GM19468 (cell line): Measurements from ENCODE around the gene IL10RB.
A peak's percentile ranks its signal among the peaks of the same experiment; 100 is the strongest.

Experiments used
- ATAC-seq: cut with Tn5 transposase; IDR thresholded peaks from one replicate; pipeline ENCODE4 v1.9.1; 2021; ENCODE audit warnings: mild to moderate bottlenecking, moderate library complexity, moderate number of reproducible peaks; ENCODE audit not compliant: unreplicated experiment; ENCODE audit errors: extremely low read depth

Gene IL10RB

DNA sequence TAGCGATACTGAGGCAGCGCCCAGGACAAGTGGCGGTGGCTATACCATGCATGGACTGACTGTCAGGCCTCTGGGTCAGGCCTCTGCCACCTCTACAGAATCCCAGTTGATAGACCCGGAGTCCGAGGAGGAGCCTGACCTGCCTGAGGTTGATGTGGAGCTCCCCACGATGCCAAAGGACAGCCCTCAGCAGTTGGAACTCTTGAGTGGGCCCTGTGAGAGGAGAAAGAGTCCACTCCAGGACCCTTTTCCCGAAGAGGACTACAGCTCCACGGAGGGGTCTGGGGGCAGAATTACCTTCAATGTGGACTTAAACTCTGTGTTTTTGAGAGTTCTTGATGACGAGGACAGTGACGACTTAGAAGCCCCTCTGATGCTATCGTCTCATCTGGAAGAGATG lies 3.2 kb upstream of the IL10RB start:
- no peak for ATAC-seq

DNA sequence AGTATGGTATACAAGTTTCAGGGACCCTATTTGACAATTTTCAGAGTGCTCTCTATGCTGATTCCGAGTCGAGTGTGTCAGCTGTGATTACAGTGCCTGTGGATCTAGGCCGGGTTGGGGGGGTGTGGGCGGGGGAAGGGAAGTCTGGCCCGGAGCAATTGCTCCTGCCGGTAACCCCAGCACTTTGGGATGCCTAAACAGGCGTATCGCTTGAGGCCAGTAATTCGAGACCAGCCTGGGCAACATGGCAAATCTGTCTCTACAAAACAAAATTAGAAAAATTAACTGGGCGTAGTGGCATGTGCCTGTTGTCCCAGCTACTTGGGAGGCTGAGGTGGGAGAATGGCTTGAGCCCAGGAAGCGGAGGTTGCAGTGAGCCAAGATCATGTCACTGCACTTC lies 1.6 kb upstream of the IL10RB start:
- no peak for ATAC-seq

DNA sequence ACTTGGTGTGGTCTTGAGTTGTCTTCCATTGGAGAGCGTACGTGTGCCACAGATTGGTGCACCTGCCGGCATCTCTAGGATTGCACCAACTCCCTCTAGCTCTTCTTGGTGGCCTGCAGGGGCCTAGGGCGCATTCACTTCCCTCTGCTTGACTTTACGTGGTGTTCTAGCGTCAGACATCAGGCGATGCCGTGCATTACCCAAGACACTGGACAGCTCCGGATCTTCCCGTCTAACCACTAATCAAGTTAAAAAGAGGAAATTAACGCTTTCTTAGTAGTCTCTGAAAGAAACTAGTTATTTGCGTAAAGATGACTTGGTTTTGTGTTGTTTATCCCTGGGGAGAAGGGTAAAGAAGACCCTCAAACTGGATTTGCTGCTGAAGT lies 510 bp upstream of the IL10RB start:
- no peak for ATAC-seq

DNA sequence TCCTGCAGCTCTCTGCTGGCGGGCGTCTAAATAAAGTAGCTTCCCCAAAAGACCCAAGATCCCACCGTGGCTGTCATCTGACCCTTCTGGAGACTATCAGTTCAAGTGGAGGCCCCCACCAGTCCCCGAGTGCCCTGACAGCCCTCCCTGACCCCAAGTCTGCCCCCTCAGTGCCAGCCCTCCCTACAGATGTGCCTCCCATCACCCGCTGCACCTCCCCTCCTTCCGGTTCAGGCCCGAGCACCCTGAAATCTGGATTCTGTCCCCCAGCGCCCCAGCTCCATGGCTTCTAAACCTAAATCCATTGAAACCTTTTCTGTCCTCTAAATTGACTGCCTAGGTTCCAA lies 595 bp downstream of the IL10RB start:
- no peak for ATAC-seq

DNA sequence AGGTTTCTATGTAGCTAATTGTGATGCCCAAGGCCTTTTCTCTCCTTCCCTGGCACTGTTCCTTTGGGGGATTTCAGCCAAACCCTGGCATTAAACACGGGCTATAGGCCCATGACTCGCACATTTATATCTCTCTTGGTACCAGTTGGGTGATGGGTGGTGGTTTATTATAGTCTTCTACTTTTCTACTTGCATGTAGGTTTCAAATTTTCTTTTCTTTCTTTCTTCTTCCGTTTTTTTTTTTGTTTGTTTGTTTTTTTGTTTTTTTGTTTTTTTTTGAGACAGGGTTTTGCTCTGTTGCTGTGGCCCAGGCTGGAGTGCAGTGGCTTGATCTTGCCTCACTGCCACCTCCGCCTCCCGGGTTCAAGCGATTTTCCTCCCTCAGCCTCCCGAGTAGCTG lies 1.1 kb downstream of the IL10RB start:
- no peak for ATAC-seq

DNA sequence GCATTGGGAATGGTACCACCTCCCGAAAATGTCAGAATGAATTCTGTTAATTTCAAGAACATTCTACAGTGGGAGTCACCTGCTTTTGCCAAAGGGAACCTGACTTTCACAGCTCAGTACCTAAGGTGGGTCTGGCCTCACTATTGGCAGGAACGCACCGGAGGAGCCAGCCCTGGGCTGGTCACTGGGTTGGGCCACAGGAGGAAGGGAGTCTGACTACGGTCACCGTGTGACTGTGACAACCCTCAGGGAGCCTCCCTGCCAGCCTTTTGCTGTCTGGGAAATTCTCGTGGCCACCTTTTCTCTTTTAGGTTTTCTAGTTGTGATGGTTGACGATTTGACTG lies 2.2 kb downstream of the IL10RB start:
- no peak for ATAC-seq

DNA sequence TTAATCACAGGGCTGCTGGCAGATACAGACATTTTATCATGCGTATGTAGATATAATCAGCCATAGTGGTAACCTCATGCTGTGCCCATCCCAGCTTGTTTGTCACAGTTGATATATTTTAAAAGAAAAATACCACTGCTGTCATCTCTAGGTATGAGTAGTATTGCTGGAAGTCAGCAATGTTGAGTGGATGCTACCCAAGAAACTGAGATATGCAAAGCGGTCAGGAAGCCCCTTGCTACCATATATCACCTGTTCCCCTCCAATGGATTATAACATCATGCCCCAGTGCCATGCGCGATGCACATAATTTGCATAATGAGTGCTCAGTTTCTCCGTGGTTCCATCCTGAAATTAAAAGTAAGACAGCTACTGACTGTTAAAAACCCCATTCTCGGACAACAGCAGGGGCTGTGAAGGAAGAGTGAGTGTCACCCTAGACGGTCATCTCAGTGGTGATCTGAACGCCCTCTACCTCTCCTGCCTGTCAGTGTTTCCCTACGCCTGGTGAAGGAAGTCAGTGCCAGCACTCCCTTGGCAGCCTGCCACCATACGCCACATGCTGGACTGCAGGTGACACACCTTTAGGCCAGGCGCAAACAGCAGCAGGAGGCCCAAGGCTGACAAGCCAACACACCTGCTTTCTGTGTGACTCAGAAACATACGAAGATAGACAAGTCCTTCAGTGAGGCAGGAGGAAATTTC lies 2.7 kb downstream of the IL10RB start:
- peak; percentile 56 for ATAC-seq

DNA sequence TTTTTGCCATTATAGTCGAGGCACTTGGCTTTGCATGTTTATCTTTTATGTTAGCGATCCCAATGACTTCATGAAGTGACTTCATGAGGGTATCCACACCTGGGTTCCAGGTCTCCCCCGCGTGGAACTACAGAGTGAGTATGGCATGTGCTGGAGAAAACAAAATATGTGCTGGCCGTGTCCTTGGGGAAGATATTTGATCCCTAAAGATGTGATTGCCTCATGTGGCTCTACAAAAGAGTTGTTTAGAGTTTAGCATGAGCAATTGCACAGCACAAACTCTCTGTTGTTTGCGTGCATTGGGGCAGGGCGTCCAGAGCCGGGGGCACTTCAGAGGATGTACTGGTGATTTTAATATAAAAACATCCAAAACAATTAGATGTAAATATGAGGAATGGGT lies 4.8 kb downstream of the IL10RB start:
- ATAC-seq: no peak

DNA sequence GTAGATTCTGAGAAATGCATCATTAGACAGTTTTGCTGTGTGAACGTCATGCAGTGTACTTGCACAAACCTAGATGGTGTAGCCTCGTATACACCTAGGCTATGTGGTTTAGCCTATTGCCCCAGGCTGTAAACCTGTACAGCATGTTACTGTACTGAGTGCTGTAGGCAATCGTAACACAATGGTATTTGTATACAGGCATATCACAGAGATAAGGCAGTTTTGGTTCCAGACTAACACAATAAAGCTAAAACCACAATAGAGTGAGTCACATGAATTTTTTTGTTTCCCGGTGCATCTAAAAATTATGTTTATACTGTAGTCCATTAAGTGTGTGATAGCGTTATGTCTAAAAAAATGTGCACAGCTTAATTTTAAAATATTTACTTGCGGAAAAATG lies 6.9 kb downstream of the IL10RB start:
- no peak for ATAC-seq

DNA sequence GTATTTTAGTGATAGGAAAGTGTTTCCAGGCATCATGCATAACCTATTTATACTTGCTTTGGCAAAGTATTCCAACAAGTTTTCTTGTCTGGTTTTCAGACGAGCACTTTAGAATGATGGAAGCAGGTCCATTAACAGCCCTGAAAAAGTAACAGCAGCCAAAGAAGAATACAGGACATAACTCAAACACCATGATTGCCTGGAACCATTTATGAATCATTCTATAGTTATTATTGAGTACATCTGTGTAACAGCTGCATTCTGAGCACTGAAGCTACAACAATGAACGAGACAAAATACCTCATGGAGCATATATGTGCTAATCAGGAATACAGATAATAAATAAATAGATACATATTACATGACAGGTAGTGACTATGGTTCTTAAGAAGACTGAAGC lies 12.6 kb downstream of the IL10RB start:
- no peak for ATAC-seq

DNA sequence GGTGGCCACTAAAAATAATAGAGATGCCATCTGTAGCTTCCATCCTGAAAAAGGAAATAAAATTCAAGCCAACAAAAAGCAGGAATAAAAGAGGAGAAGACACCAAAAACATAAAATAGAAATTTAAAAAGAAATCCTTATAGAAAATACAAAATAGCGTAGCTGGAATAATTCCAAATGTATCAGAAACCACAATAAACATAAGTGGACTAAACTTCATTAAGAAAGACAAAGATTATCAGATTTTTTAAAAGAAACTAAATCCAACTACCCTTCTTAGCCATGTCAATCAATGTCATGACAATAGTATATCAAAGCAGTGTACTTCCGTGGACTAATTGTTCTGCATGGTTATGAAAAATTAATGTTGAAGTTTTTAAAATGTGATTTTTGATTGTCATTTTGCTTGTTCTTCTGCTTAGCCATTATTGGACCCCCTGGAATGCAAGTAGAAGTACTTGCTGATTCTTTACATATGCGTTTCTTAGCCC lies 13.2 kb downstream of the IL10RB start:
- no peak for ATAC-seq

DNA sequence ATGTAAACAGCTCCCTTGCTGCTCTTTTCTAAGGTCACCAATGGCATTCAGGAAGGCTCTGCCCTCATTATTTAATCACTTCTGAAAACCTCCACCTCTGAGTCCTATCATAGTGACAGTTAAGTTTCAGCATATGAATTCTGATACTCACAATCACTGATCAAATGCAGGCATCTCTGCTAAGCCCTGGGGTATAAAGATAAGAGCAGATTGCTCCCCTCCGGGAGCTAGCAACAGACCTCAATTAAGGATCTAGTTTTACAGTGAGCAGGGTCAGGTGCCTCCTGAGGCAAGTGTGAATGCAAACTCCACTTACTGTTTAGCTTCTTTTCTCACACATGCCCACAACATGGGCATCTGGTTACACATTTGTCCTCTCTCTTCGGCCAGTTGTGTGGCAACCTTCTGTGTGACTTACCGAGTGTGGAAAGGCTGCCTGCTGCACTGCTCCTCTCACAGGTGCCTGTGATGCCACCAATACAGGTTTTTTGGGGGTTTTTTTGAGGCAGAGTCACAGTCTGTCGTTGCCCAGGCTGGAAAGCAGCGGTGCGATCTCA lies 15.0 kb downstream of the IL10RB start:
- ATAC-seq: no peak

DNA sequence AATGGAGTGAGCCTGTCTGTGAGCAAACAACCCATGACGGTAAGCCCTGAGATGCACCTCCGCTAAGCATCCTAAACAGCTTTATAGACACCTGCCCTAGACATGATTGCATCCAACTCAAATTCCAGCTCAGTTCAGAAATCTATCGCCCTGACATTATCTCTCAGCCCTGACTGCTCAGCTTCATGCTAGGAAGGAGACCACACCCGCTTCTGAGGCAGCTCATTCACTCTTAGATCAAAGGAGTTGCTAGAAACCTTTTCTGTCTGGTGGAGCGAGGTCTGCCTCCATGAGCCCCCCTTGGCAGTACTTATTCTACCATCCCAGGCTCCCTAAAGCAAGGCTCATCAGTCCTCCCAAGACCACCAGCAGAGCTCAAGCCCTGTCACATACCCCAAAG lies 17.0 kb downstream of the IL10RB start:
- ATAC-seq: no peak

DNA sequence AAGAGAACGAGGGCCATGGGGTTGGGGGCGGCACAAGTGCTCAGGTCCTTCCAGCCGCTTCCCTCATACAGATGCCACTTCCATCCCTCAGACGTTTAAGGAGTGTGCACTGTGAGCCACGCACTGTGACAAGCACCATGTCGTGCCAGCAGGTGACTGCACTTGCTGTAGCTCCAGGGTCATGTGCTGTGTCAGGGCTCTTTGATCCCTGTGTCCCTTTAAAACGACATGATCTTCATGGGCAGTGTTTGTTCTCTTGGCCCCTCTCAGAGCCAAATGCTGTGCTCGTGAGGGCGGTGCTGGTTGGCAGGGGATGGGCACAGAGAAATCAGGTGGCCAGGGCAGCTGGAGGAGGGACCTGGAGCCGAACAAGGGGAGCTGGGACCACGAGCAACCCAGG lies 19.9 kb downstream of the IL10RB start:
- ATAC-seq: no peak

DNA sequence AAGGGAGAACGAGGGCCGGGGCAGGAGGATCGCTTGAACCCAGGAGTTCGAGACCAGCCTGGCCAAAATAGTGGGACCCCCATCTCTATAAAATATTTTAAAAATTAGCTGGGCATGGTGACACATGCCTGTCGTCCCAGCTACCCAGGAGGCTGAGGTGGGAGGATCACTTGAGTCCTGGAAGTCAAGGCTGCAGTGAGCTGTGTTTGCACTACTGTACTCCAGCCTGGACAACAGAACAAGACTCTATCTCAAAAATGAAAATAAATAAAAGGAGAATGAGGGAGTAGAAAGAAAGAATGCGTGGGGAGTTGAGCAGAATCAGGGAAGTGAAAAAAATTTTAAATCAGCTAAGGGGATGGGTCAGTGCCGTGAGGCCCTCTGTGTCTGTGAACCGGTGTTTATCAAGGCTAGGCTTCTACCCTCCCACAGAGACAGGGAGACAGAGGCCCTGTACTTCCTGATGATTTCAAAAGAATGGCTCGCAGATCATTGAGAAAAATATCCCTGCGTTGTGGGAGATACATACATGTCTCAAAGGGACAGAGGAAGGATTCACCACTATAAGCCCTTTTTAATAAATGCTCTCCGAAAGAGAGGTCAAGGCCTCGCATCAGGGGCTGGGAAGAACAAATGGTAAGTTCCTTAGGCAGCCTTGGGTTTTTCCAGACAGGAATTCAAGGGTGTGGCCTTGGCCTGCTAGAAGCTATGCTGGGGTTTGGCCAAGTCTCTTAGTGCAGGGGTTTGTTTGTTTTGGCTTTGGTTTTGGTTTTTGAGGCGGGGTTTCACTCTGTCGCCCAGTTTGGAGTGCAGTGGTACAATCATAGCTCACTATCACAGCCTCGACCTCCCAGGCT lies 20.7 kb downstream of the IL10RB start:
- ATAC-seq: no peak

DNA sequence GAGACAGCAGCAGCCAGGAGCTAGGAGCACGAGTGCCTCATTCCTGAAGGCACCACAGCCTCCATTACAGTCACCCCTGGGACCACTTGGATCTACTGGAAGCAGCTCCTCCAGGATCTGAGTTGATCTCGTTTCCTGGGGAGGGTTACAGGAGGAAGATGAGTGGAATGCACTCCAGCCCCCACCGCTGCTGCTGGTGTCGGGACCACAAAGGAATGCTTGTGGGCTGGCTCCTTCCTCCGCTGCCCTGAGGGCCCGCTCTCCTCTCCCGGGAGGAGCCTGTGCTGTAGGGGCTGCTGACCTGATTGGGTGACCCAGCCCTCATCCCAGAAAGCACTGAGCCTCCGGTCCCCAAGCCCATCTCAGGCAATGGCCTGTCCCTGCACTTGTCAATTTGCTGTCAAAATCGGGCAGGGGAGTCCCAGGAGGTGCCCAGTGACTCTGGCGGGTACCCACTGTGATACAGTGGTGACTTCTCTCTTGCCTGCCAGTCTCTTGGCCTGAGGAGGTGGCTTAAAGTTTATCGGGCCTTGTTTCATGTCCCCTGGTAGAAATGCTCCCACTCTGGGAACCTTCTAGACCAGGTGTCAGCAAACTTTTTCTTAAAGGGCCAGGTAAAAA lies 23.1 kb downstream of the IL10RB start:
- no peak for ATAC-seq

DNA sequence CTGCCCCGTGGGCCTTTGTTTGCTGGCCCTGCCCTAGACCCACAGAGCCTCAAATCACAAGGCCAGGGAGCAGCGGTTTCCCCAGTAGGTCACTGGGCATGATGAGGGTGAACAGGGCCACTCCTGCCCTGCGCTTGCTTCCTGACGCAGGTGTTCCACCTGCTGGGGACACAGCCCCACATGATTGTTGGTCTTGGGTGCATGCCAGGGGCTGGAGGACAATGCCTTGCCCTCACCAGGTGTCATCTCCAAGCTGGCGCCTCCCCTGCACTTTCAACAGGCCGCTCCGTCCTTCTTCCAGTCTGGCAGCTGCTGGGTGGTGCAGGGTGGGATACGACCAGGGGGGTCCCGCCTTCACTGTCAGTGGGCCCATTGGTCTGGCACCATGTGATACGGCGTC lies 24.3 kb downstream of the IL10RB start:
- no peak for ATAC-seq

DNA sequence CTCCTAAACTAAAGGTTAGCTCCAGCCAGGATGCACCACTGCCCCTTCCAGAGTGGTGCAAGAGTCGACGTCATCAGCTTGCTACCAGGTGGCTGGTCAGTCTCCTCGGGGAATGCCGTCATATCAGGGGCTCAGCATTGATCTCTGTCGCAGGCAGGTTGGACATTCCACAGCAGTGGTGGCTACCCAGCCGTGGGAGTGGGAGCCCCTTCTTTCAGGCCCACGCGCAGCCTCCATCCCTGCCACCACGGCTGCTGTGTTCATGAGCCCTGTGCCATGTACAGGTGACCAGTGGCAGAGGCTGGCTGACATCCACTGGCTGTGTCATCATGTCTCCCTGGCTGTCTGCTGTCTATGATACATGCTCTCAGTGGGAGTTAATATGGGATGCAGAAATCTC lies 25.5 kb downstream of the IL10RB start:
- no peak for ATAC-seq

DNA sequence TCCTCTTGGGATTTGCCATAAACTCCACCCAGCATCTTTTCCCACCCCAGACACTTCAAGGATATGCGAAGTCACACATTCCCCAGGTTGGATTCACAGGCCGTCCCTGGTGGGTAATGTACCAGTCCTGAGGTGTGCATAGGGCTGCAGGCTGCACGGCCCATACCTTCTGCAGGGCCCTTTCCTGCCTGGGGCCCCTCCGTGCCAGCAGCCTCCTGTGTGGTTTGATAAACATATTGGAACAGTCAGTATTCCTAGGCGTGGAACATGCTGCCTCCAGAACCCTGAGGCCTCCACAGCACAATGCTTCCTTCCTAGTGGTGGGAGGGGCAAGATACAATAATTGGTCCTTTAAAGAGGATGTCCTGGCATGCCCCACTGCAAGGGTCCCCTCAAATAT lies 26.6 kb downstream of the IL10RB start:
- no peak for ATAC-seq

DNA sequence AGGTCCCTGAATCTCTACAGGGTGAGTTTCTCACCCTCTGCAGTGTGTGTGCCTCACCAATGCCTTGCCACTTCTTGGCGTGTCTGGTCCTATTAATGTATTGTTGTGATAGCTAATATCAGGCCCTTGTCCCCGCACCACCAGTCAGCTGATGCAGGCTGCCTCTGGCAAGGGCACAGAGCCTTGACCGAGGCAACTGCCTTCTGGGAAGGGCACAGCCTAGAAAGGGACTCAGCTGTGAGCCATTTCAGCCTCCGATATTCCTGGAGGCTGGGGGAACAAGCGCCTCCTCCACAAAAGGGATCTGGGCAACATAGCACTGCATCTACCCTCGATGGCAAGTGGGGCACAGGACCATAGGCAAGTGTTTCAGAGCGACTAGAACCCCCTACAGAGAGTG lies 27.0 kb downstream of the IL10RB start:
- ATAC-seq: no peak

DNA sequence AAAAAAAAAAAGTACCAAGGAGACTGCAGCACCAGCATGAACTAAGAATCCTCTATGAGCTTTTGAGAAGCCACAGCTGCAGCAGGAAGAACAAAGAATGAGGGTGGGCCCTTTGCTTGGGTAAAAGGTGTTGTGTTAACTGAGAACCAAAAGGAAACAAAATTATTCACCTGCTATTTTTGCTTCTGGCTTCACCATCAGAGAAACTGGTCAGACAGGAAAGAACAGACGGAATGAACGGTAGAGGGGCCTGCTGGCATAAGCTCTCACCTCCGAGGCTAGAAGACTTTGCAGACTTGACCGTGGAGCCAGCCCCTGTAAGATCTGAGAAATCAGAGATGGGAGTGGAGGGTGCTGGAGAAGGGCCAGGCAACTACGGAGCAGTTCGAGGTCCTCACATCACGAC lies 27.6 kb downstream of the IL10RB start:
- ATAC-seq: no peak
